ENCODE data around the gene TMEM269.

TMEM269 gene, protein sequence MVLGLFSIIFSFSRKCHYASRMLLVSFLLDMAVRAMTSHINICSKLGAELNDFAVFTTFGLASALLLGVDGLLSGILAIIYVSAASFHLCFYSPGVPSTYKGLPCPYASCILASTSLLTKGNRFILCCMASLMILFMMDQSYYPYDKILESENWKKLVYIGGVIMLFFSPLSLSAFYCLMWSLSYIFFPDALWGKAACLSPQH

DNA sequence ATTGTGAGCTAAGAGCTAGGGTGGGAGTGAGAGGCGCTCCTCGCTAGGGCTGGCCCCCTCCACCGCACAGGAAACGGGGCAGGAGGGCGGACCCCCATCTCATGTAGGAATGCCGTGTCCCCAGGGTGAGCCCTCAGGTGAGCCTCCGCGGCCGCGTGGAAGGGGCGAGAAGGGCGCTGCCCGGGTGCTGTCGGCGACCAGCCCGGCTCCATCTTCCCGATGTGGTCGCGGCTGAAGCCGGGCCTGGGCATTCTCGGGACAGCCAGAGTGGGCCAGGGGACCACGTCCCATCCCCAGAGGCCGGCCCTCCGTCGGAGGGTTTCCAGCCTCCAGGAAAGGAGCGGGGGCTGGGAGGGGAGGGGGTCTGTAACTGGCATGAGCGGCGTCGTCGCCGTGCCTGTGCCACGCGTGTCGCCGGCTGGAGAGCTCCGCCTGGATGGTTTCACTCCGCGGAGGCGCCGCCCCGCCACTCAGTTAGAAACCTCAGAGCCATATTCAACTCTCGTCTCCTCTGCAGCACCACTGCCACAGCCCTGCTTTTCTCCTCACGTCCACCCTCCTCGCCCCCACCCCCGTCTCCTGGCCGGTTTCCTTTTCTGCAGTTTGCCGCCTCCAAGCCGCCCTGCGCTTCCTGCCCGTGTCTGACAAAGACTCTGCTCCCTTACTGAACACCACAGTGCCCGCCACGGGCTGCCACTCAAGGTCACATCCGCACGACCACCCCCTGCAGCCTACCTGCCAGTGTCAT, at the start of gene TMEM269:
TSS of gene TMEM269 (plus strand) at position 46 of the 748 bp plus-strand sequence. CDS start 4,903 bp downstream, outside the sequence.
- TF ChIP-seq, protein P1, sequence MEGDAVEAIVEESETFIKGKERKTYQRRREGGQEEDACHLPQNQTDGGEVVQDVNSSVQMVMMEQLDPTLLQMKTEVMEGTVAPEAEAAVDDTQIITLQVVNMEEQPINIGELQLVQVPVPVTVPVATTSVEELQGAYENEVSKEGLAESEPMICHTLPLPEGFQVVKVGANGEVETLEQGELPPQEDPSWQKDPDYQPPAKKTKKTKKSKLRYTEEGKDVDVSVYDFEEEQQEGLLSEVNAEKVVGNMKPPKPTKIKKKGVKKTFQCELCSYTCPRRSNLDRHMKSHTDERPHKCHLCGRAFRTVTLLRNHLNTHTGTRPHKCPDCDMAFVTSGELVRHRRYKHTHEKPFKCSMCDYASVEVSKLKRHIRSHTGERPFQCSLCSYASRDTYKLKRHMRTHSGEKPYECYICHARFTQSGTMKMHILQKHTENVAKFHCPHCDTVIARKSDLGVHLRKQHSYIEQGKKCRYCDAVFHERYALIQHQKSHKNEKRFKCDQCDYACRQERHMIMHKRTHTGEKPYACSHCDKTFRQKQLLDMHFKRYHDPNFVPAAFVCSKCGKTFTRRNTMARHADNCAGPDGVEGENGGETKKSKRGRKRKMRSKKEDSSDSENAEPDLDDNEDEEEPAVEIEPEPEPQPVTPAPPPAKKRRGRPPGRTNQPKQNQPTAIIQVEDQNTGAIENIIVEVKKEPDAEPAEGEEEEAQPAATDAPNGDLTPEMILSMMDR (IDR thresholded peaks at IDR 0.05; ENCODE audit: low read depth, low read length, missing control alignments): no peak
- DNase-seq (ENCODE audit: extremely low read depth, low read depth): no peak
- H3K4me3 ChIP-seq (replicated peaks; ENCODE audit: low read depth, low read length): peak within 1 kb of the TSS; percentile 24

DNA sequence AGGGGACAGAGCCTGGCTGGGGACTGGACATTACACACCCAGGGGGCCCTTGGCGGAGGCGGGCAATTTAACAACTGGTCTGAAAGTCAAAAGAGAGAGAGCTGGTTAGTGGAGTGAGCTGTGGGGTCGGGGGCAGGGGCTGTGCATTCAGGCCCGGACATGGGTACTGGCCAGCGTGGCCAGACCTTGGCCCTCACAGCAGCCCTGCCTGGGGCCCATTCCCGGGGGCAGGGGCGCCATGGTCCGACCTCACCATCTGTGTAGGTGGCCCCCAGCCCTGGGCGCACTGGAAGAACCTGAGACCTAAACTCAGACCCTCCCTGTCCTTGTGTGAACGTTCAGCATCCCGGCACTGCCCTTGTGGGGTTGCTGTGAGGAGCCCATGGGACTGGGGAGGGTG, 49.7 kb upstream of the TMEM269 start:
- H3K4me3 ChIP-seq (replicated peaks; ENCODE audit: low read depth, low read length): no peak overlapping the region
- TF ChIP-seq, protein P1 (IDR thresholded peaks at IDR 0.05; ENCODE audit: low read depth, low read length, missing control alignments): no peak

DNA sequence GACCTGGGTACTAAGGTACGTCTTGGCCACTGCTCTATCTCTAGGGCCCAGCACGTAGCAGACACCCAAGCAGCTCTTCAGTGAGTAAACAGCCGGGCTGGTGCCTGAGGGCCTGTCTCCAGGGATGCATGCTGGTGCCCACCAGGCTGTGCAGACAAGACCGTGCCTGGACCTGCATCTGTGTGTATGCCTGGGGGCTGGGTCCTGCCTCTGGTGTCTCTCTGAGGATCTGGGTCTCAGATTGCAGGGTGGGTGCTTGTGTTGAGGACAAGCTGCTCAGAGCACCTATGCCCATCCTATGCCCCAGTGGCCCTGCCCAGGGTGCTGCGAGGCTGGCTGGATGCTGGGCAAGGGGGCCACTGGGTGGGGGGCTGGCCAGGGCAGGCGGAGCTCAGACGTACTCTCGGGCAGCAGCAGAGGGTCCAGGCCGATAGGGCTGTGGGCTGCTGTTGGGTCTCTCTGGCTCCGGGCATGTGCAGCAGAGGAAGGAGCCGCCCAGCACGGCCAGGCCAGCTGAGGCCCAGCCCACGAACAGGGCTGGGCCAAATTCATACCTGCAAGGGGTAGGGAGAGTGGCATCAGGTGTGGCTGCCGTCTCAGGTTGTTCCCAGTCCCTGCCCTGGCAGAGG, 49.2 kb upstream of the TMEM269 start:
- no peak for DNase-seq (ENCODE audit: extremely low read depth, low read depth)
- H3K4me3 ChIP-seq (replicated peaks; ENCODE audit: low read depth, low read length): no peak overlapping the region
- TF ChIP-seq, protein P1 (IDR thresholded peaks at IDR 0.05; ENCODE audit: low read depth, low read length, missing control alignments): no peak

More for the DNA sequence above, 49.7 kb upstream of the TMEM269 start:
- DNase-seq (ENCODE audit: extremely low read depth, low read depth): no peak

DNA sequence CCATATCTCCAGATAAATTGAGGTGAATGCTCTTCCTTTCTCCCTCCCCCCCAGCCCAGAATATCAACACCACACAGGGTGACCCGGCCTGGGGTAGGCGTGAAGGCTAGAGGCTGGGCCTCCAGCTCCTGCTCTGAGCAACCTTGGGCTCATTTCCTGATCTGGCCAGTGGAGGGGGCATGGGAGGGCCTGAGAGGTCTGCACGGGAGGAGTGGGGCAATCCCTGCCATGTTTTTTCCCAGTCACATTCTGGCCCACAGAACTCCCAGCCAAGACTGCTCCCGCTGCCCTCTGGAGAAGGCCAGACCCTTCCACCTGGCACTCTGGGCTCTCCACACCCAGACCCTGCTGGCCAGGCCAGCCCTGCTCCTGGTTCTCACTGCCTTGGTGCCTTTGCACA, 48.6 kb upstream of the TMEM269 start:
- no peak overlapping the region for H3K4me3 ChIP-seq (replicated peaks; ENCODE audit: low read depth, low read length)
- TF ChIP-seq, protein P1 (IDR thresholded peaks at IDR 0.05; ENCODE audit: low read depth, low read length, missing control alignments): peak; percentile 29
- DNase-seq (ENCODE audit: extremely low read depth, low read depth): no peak

DNA sequence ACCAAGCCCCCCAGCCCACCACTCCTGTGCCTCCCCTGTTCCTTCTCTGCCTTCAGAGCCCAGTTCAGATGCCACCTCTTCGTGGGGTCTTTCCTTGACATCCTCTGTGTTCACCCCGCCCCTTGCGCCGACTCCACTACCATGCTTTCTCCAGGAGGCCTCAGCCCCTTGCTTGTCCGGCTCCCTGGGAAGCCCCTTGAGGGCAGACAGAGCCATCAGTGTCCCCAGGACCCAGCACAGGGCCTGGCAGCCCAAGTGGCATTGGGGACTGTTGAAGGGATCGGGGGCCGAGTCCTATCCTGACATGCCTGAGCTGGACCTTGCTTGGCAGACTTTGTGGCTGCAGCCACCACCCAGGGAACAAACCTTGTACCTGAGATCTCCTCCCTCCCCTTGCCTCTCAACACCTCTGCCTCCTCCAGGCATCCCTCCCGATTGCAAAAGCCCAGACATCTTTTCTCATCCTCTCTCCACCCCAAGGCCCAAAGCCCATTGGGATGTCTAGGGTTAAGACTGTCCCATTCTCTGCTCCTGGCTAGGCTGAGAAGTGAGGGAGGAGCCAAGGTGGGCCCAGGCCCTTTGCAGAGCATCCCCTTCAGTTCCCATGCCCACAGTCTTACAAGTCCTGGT, 48.1 kb upstream of the TMEM269 start:
- H3K4me3 ChIP-seq (replicated peaks; ENCODE audit: low read depth, low read length): no peak overlapping the region
- TF ChIP-seq, protein P1 (IDR thresholded peaks at IDR 0.05; ENCODE audit: low read depth, low read length, missing control alignments): no peak
- no peak for DNase-seq (ENCODE audit: extremely low read depth, low read depth)

DNA sequence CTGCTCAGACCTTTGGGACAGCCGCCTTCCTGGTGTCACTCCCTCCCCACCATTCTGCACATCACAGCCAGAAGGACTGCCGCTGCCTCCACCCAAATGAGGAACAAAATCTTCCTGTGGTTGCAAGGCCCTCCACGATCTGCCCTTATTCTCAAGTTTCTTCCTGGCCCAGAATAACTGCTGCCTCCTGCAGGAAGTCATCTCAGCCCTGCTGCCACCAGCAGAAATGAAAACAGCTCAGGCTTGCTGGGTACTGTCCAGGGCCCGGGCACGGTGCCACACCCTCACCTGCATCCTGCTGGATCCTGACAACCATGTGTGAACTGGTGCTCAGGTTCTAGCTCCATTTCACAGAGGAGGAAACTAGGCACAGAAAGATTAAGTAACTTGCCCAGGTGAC, 47.5 kb upstream of the TMEM269 start:
- no peak for DNase-seq (ENCODE audit: extremely low read depth, low read depth)
- TF ChIP-seq, protein P1 (IDR thresholded peaks at IDR 0.05; ENCODE audit: low read depth, low read length, missing control alignments): no peak

More for the DNA sequence above, 47.5 kb upstream of the TMEM269 start:
- no peak overlapping the region for H3K4me3 ChIP-seq (replicated peaks; ENCODE audit: low read depth, low read length)

Data from HFF-Myc (cell line).